ENCODE measurements around the gene ITIH5. TPM values are rescaled to one million over a fixed set of nuclear protein-coding genes. Genes with fewer than 3 reads are reported as not detected.
A peak's percentile ranks its signal among the peaks of the same experiment; 100 is the strongest.

The ITIH5 gene
- total RNA-seq, 3 donors from 2014 or later (not counting 1 experiment from before 2014, with no cell fraction given), result not detected

- Histone ChIP-seq H3K36me3 (ENCODE audit: control insufficient read depth, insufficient read depth, low read length) (no peaks in the 10 kb centered on the region), H3K27me3 (ENCODE audit: control insufficient read depth, insufficient read depth, low read length) (no peaks in the 10 kb centered on the region), H3K9me3 (ENCODE audit: control insufficient read depth, insufficient read depth, low read length) (peaks cover 4% of the 10 kb centered on the region), H3K4me1 (ENCODE audit: control insufficient read depth, insufficient read depth, low read length) (no peaks in the 10 kb centered on the region), H3K4me3 (ENCODE audit: low read length) (no peak overlapping the region), H3K27ac (ENCODE audit: low read length) (no peak overlapping the region)
- no peaks in the 10 kb centered on the region for H3K9me3 Mint-ChIP-seq
- 91% methylated on average over 5 of the region's 6 CpGs for WGBS (ENCODE audit: insufficient coverage)
- H3K4me3 Mint-ChIP-seq, result no peak overlapping the region
- intact Hi-C loops (cut with micrococcal nuclease), result no loop called here
- no peak overlapping the region for H3K27ac Mint-ChIP-seq
- TF ChIP-seq CTCF (IDR thresholded peaks at IDR 0.05), result no peak
- no peak for DNase-seq
- H3K27me3 Mint-ChIP-seq (ENCODE audit: low read depth in 2 of 2), result peaks cover 0 to 6% of the 10 kb centered on the region in 2 donors
- H3K36me3 Mint-ChIP-seq, result no peaks in the 10 kb centered on the region
- H3K4me1 Mint-ChIP-seq, result peaks cover 0 to 8% of the 10 kb centered on the region in 2 donors
- no peak for ATAC-seq
Observed at GRCh38 chr10:7542189-7542914, 124.4 kb downstream of the ITIH5 start.

GRCh38 chr10:7541137-7542087, 125.4 kb downstream of the ITIH5 start:
- Mint-ChIP-seq H3K4me3 (no peak overlapping the region), H3K4me1 (peaks cover 0 to 8% of the 10 kb centered on the region in 2 donors), H3K9me3 (no peaks in the 10 kb centered on the region), H3K27me3 (ENCODE audit: low read depth in 2 of 2) (peaks cover 0 to 6% of the 10 kb centered on the region in 2 donors), H3K36me3 (no peaks in the 10 kb centered on the region), H3K27ac (no peak overlapping the region)
- DNase-seq (no peak), ATAC-seq (no peak)
- no peak overlapping the region for H3K27ac ChIP-seq (ENCODE audit: low read length)
- 94% methylated on average over 21 of the region's 22 CpGs for WGBS (ENCODE audit: insufficient coverage)
- no peak for TF ChIP-seq CTCF (IDR thresholded peaks at IDR 0.05)
- H3K9me3 ChIP-seq (ENCODE audit: control insufficient read depth, insufficient read depth, low read length), result peaks cover 4% of the 10 kb centered on the region
- intact Hi-C loops (cut with micrococcal nuclease), result no loop called here
- no peaks in the 10 kb centered on the region for H3K36me3 ChIP-seq (ENCODE audit: control insufficient read depth, insufficient read depth, low read length)
- H3K4me1 ChIP-seq (ENCODE audit: control insufficient read depth, insufficient read depth, low read length), result no peaks in the 10 kb centered on the region
- H3K4me3 ChIP-seq (ENCODE audit: low read length), result no peak overlapping the region
- no peaks in the 10 kb centered on the region for H3K27me3 ChIP-seq (ENCODE audit: control insufficient read depth, insufficient read depth, low read length)

- Histone ChIP-seq H3K27me3 (ENCODE audit: control insufficient read depth, insufficient read depth, low read length) (no peaks in the 10 kb centered on the region), H3K36me3 (ENCODE audit: control insufficient read depth, insufficient read depth, low read length) (no peaks in the 10 kb centered on the region), H3K4me3 (ENCODE audit: low read length) (no peak overlapping the region), H3K27ac (ENCODE audit: low read length) (no peak overlapping the region), H3K4me1 (ENCODE audit: control insufficient read depth, insufficient read depth, low read length) (no peaks in the 10 kb centered on the region), H3K9me3 (ENCODE audit: control insufficient read depth, insufficient read depth, low read length) (peaks cover 4% of the 10 kb centered on the region)
- no peak for TF ChIP-seq CTCF (IDR thresholded peaks at IDR 0.05)
- H3K27me3 Mint-ChIP-seq (ENCODE audit: low read depth in 2 of 2), result peaks cover 2 to 6% of the 10 kb centered on the region in 2 donors
- no peaks in the 10 kb centered on the region for H3K9me3 Mint-ChIP-seq
- no peak overlapping the region for H3K4me3 Mint-ChIP-seq
- H3K4me1 Mint-ChIP-seq, result peaks cover 0 to 8% of the 10 kb centered on the region in 2 donors
- no peak overlapping the region for H3K27ac Mint-ChIP-seq
- H3K36me3 Mint-ChIP-seq, result no peaks in the 10 kb centered on the region
- 62% methylated on average over 6 of the region's 6 CpGs for WGBS (ENCODE audit: insufficient coverage)
- ATAC-seq (no peak), DNase-seq (peak in 1 of 2 donors; percentile 13)
- intact Hi-C loops (cut with micrococcal nuclease), result no loop called here
Observed at GRCh38 chr10:7538970-7539654, 127.7 kb downstream of the ITIH5 start.
